Measurements from ENCODE around the gene CCNY. TPM values are rescaled to one million over a fixed set of nuclear protein-coding genes. Genes with fewer than 3 reads are reported as not detected.

The CCNY gene
- polyA plus RNA-seq (2013, experiment 1 of 2): 44.5 TPM
- 46.5 TPM for polyA plus RNA-seq (2013, experiment 2 of 2)

DNA sequence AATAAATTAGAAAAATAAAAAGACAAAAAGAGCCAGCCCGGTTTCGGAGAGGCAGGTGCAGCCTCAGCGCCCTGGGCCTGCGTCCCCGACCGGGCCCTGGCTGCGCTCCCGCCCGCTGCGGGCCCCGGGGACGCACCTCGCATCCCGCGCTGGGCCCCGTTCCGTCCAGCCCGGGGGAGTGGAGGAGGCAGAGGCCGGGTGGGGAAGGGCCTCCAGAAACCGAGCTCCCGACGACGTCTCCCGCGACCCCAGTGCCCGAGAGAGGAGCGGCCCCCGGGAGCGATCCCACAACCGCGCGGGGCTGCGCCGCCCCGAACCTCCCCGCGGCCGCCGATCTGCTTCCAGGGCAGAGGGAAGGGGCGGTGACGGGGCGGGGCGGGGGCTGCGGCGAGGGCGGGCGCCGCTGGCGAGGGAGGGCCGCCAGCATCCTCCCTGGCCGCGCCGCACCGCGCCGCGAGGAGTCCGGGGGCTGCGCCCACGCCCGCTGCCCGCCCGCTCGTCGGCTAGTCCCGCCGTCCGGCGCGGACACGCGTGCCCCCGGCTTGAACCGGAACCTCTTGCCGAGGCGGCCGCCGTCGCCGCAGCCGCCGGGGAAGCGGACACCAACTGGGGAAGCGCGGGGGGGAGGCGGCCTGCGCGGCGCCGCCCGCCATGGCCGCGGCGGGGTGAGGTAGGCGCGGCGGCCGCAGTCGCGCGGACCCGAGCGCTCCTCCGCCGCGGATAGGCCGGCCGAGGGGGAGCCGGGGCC is at the start of gene CCNY:
TSS of gene CCNY (plus strand) at position 426 of the 748 bp plus-strand sequence. CDS start 545 bp downstream, outside the sequence.
- Histone ChIP-seq H3K4ac (ENCODE audit: low read length) (peak within 1 kb of the TSS; percentile 37), H4K8ac (ENCODE audit: low read depth, low read length) (peak within 1 kb of the TSS; percentile 78), H3K4me3 (ENCODE audit: low read length in 2 of 2) (peak within 1 kb of the TSS; percentile 72 to 98), H3K4me2 (ENCODE audit: insufficient read depth, low read length, poor library complexity, severe bottlenecking) (peak within 1 kb of the TSS; percentile 86), H3K27ac (replicated peaks; ENCODE audit: low read length) (peak within 1 kb of the TSS; percentile 47), H3K9me3 (replicated peaks in 1 of 2; ENCODE audit: control insufficient read depth in 2 of 2, insufficient read depth in 1 of 2, low read depth in 1 of 2, low read length in 2 of 2) (peaks cover 2 to 13% of the 10 kb centered on the region in 2 donors), H3K27me3 (ENCODE audit: control insufficient read depth in 3 of 3, insufficient read depth in 3 of 3, low read depth in 1 of 3, low read length in 3 of 3) (no peaks in the 10 kb centered on the region), H2BK5ac (ENCODE audit: low read length) (peak within 1 kb of the TSS; percentile 89), H2AFZ (ENCODE audit: low read length) (peak within 1 kb of the TSS; percentile 91), H2BK15ac (ENCODE audit: low read length) (peak within 1 kb of the TSS; percentile 67), H3K4me1 (ENCODE audit: control insufficient read depth in 2 of 2, insufficient read depth in 1 of 2, low read depth in 1 of 2, low read length in 2 of 2) (peaks cover 5 to 12% of the 10 kb centered on the region in 2 donors), H2BK120ac (ENCODE audit: low read depth, low read length) (no peak within 1 kb of the TSS), H3K36me3 (replicated peaks in 1 of 2; ENCODE audit: control insufficient read depth in 2 of 2, insufficient read depth in 2 of 2, low read length in 2 of 2) (peaks cover 2 to 26% of the 10 kb centered on the region in 2 donors), H3K14ac (ENCODE audit: low read length) (peak within 1 kb of the TSS; percentile 87), H4K91ac (ENCODE audit: low read depth, low read length, poor library complexity) (no peak within 1 kb of the TSS), H2BK12ac (ENCODE audit: low read length) (peak within 1 kb of the TSS; percentile 16), H3K18ac (ENCODE audit: low read length) (peak within 1 kb of the TSS; percentile 99), H3K79me1 (ENCODE audit: low read depth, low read length) (peaks cover 9% of the 10 kb centered on the region), H3K23ac (ENCODE audit: low read depth, low read length, poor library complexity) (peak within 1 kb of the TSS; percentile 98), H3K9ac (ENCODE audit: low read depth, low read length, poor library complexity) (peak within 1 kb of the TSS; percentile 93), H2AK5ac (ENCODE audit: low read depth, low read length) (peak within 1 kb of the TSS; percentile 90)
- DNase-seq (ENCODE audit: low spot score): peak; percentile 62
- WGBS, 2 donors (ENCODE audit: extremely low coverage in 2 of 2, insufficient read length in 2 of 2, insufficient replicate concordance in 1 of 2): no CpG with 5 or more reads among the region's 109 CpGs

GRCh38 chr10:35289198-35289597 is 47.1 kb upstream of the CCNY start:
- Histone ChIP-seq H3K18ac (ENCODE audit: low read length) (no peak overlapping the region), H3K79me1 (ENCODE audit: low read depth, low read length) (no peaks in the 10 kb centered on the region)
- no CpG with 5 or more reads among the region's 1 CpG for WGBS, 2 donors (ENCODE audit: extremely low coverage in 2 of 2, insufficient read length in 2 of 2, insufficient replicate concordance in 1 of 2)

DNA sequence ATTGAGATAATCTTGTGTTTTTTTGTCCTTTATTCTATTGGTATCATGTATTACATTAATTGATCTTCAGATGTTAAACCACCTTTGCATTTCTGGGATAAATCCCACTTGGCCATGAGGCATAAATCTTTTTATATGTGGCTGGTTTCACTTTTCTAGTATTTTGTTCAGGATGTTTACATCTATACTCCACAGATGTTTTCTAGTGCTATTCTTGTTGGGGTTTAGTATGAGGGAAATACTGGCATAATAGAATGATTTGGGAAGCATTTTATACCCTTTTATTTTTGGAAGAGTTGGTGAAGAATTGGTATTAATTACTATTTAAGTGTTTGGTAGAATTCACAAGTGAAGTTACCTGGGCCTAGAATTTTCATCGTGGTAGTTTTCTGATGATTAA is 41.8 kb upstream of the CCNY start:
- Histone ChIP-seq H3K4me2 (ENCODE audit: insufficient read depth, low read length, poor library complexity, severe bottlenecking) (no peak overlapping the region), H2BK5ac (ENCODE audit: low read length) (no peak overlapping the region), H3K27ac (replicated peaks; ENCODE audit: low read length) (no peak overlapping the region), H3K18ac (ENCODE audit: low read length) (no peak overlapping the region), H4K8ac (ENCODE audit: low read depth, low read length) (no peak overlapping the region), H3K27me3 (ENCODE audit: control insufficient read depth in 3 of 3, insufficient read depth in 3 of 3, low read depth in 1 of 3, low read length in 3 of 3) (no peaks in the 10 kb centered on the region), H3K14ac (ENCODE audit: low read length) (no peak overlapping the region), H2AK5ac (ENCODE audit: low read depth, low read length) (no peak overlapping the region), H2BK12ac (ENCODE audit: low read length) (no peak overlapping the region), H2BK120ac (ENCODE audit: low read depth, low read length) (no peak overlapping the region), H3K9me3 (replicated peaks in 1 of 2; ENCODE audit: control insufficient read depth in 2 of 2, insufficient read depth in 1 of 2, low read depth in 1 of 2, low read length in 2 of 2) (peaks cover 0 to 6% of the 10 kb centered on the region in 2 donors), H2AFZ (ENCODE audit: low read length) (no peak overlapping the region), H3K23ac (ENCODE audit: low read depth, low read length, poor library complexity) (no peak overlapping the region), H3K4me3 (ENCODE audit: low read length in 2 of 2) (no peak overlapping the region), H3K4ac (ENCODE audit: low read length) (no peak overlapping the region), H3K79me1 (ENCODE audit: low read depth, low read length) (no peaks in the 10 kb centered on the region), H2BK15ac (ENCODE audit: low read length) (no peak overlapping the region), H3K36me3 (replicated peaks in 1 of 2; ENCODE audit: control insufficient read depth in 2 of 2, insufficient read depth in 2 of 2, low read length in 2 of 2) (no peaks in the 10 kb centered on the region), H3K9ac (ENCODE audit: low read depth, low read length, poor library complexity) (no peak overlapping the region), H3K4me1 (ENCODE audit: control insufficient read depth in 2 of 2, insufficient read depth in 1 of 2, low read depth in 1 of 2, low read length in 2 of 2) (no peaks in the 10 kb centered on the region), H4K91ac (ENCODE audit: low read depth, low read length, poor library complexity) (no peak overlapping the region)
- WGBS, 2 donors (ENCODE audit: extremely low coverage in 2 of 2, insufficient read length in 2 of 2, insufficient replicate concordance in 1 of 2): no CpG with 5 or more reads among the region's 1 CpG
- DNase-seq (ENCODE audit: low spot score): no peak

More at GRCh38 chr10:35289198-35289597, 47.1 kb upstream of the CCNY start:
- Histone ChIP-seq H3K4ac (ENCODE audit: low read length) (no peak overlapping the region), H2BK12ac (ENCODE audit: low read length) (no peak overlapping the region), H3K36me3 (replicated peaks in 1 of 2; ENCODE audit: control insufficient read depth in 2 of 2, insufficient read depth in 2 of 2, low read length in 2 of 2) (no peaks in the 10 kb centered on the region), H3K23ac (ENCODE audit: low read depth, low read length, poor library complexity) (no peak overlapping the region), H3K4me1 (ENCODE audit: control insufficient read depth in 2 of 2, insufficient read depth in 1 of 2, low read depth in 1 of 2, low read length in 2 of 2) (no peaks in the 10 kb centered on the region), H2BK120ac (ENCODE audit: low read depth, low read length) (no peak overlapping the region), H3K4me3 (ENCODE audit: low read length in 2 of 2) (no peak overlapping the region), H2AK5ac (ENCODE audit: low read depth, low read length) (no peak overlapping the region), H3K27me3 (ENCODE audit: control insufficient read depth in 3 of 3, insufficient read depth in 3 of 3, low read depth in 1 of 3, low read length in 3 of 3) (no peaks in the 10 kb centered on the region), H3K27ac (replicated peaks; ENCODE audit: low read length) (no peak overlapping the region), H2AFZ (ENCODE audit: low read length) (no peak overlapping the region), H3K14ac (ENCODE audit: low read length) (no peak overlapping the region), H3K9ac (ENCODE audit: low read depth, low read length, poor library complexity) (no peak overlapping the region), H3K4me2 (ENCODE audit: insufficient read depth, low read length, poor library complexity, severe bottlenecking) (no peak overlapping the region), H4K91ac (ENCODE audit: low read depth, low read length, poor library complexity) (no peak overlapping the region), H4K8ac (ENCODE audit: low read depth, low read length) (no peak overlapping the region), H3K9me3 (replicated peaks in 1 of 2; ENCODE audit: control insufficient read depth in 2 of 2, insufficient read depth in 1 of 2, low read depth in 1 of 2, low read length in 2 of 2) (no peaks in the 10 kb centered on the region), H2BK5ac (ENCODE audit: low read length) (no peak overlapping the region), H2BK15ac (ENCODE audit: low read length) (no peak overlapping the region)
- DNase-seq (ENCODE audit: low spot score): no peak

DNA sequence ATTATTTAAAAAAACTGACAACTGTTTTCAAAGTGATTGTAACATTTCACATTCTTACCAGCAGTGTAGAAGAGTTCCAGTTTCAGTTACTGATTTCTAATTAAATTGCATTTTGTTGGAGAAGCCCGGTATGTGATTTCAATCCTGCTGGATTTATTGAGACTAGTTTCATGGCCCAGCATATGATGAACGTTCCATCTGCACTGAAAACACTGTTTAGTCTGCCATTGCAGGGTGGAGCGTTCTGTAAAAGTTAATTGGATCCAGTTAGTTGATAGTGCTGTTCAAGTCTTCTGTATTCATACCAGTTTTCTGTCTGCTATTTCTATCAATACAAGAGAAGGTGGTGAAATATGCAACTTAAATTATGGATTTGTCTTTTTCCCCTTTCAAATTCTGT is 37.3 kb upstream of the CCNY start:
- Histone ChIP-seq H3K9ac (ENCODE audit: low read depth, low read length, poor library complexity) (no peak overlapping the region), H2AK5ac (ENCODE audit: low read depth, low read length) (no peak overlapping the region), H3K23ac (ENCODE audit: low read depth, low read length, poor library complexity) (no peak overlapping the region), H4K91ac (ENCODE audit: low read depth, low read length, poor library complexity) (no peak overlapping the region), H3K18ac (ENCODE audit: low read length) (no peak overlapping the region), H2BK120ac (ENCODE audit: low read depth, low read length) (no peak overlapping the region), H3K79me1 (ENCODE audit: low read depth, low read length) (no peaks in the 10 kb centered on the region), H2BK15ac (ENCODE audit: low read length) (no peak overlapping the region), H3K4me2 (ENCODE audit: insufficient read depth, low read length, poor library complexity, severe bottlenecking) (no peak overlapping the region), H2BK12ac (ENCODE audit: low read length) (no peak overlapping the region), H3K9me3 (replicated peaks in 1 of 2; ENCODE audit: control insufficient read depth in 2 of 2, insufficient read depth in 1 of 2, low read depth in 1 of 2, low read length in 2 of 2) (peaks cover 0 to 6% of the 10 kb centered on the region in 2 donors), H3K4me3 (ENCODE audit: low read length in 2 of 2) (no peak overlapping the region), H2BK5ac (ENCODE audit: low read length) (no peak overlapping the region), H3K27me3 (ENCODE audit: control insufficient read depth in 3 of 3, insufficient read depth in 3 of 3, low read depth in 1 of 3, low read length in 3 of 3) (no peaks in the 10 kb centered on the region), H3K4me1 (ENCODE audit: control insufficient read depth in 2 of 2, insufficient read depth in 1 of 2, low read depth in 1 of 2, low read length in 2 of 2) (no peaks in the 10 kb centered on the region), H3K4ac (ENCODE audit: low read length) (no peak overlapping the region), H4K8ac (ENCODE audit: low read depth, low read length) (no peak overlapping the region), H3K14ac (ENCODE audit: low read length) (no peak overlapping the region), H3K27ac (replicated peaks; ENCODE audit: low read length) (no peak overlapping the region), H2AFZ (ENCODE audit: low read length) (no peak overlapping the region), H3K36me3 (replicated peaks in 1 of 2; ENCODE audit: control insufficient read depth in 2 of 2, insufficient read depth in 2 of 2, low read length in 2 of 2) (no peaks in the 10 kb centered on the region)
- DNase-seq (ENCODE audit: low spot score): no peak
- WGBS, 2 donors (ENCODE audit: extremely low coverage in 2 of 2, insufficient read length in 2 of 2, insufficient replicate concordance in 1 of 2): no CpG with 5 or more reads among the region's 3 CpGs
